Breast epithelium (tissue), 3 donors: ENCODE data around the gene NELL2.

Source experiments
- POLR2A ChIP-seq: fragments of 450-650 bp; IDR thresholded peaks from one replicate; pipeline ENCODE4 v1.6.1; 2016; ENCODE audit warnings: antibody characterized with exemption, mild to moderate bottlenecking, moderate library complexity
- POLR2AphosphoS5 ChIP-seq, 3 donors: sonication (generic); formaldehyde crosslinking; IDR thresholded peaks; one replicate each; pipeline ENCODE4 v1.6.1; 2017; ENCODE audit warnings: antibody characterized with exemption in 3 of 3
- TF ChIP-seq, protein P1 (sequence below), 3 donors: fragments of 450-650 bp; IDR thresholded peaks; one replicate each; pipeline ENCODE4 v1.5.1; 2016 to 2017; ENCODE audit warnings: antibody characterized with exemption in 3 of 3, mild to moderate bottlenecking in 3 of 3, moderate library complexity in 3 of 3

GRCh38 chr12:44694017-44694416 lies 182.1 kb downstream of the NELL2 start:
- TF ChIP-seq, protein P1, sequence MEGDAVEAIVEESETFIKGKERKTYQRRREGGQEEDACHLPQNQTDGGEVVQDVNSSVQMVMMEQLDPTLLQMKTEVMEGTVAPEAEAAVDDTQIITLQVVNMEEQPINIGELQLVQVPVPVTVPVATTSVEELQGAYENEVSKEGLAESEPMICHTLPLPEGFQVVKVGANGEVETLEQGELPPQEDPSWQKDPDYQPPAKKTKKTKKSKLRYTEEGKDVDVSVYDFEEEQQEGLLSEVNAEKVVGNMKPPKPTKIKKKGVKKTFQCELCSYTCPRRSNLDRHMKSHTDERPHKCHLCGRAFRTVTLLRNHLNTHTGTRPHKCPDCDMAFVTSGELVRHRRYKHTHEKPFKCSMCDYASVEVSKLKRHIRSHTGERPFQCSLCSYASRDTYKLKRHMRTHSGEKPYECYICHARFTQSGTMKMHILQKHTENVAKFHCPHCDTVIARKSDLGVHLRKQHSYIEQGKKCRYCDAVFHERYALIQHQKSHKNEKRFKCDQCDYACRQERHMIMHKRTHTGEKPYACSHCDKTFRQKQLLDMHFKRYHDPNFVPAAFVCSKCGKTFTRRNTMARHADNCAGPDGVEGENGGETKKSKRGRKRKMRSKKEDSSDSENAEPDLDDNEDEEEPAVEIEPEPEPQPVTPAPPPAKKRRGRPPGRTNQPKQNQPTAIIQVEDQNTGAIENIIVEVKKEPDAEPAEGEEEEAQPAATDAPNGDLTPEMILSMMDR (IDR thresholded peaks at IDR 0.05), result no peak
- TF ChIP-seq POLR2AphosphoS5 (IDR thresholded peaks at IDR 0.05) (no peak), POLR2A (no peak)
